HG02973 (cell line): ENCODE results near the gene CWH43.
"Not testable (repeated sequence)": the region's sequence is repeated elsewhere in the genome, so short reads cannot be mapped to it uniquely, and the experiment has no call there.

ENCODE experiments used
- ATAC-seq: cut with Tn5 transposase; IDR thresholded peaks from one replicate; pipeline ENCODE4 v1.9.1; 2021; ENCODE audit warnings: moderate library complexity; ENCODE audit not compliant: unreplicated experiment

Gene CWH43

GRCh38 chr4:48985976-48986653 lies at the start of gene CWH43:
CWH43 (plus strand) TSS chr4:48986275; CDS start chr4:48986430, 155 bp downstream.
- no peak for ATAC-seq

- no peak for ATAC-seq
Measured at GRCh38 chr4:48937033-48937432, 49.0 kb upstream of the CWH43 start.

- no peak for ATAC-seq
Measured at GRCh38 chr4:48938831-48939230, 47.2 kb upstream of the CWH43 start.

- ATAC-seq = no peak
Measured at GRCh38 chr4:48939785-48940184, 46.3 kb upstream of the CWH43 start.

GRCh38 chr4:48943387-48943786 lies 42.7 kb upstream of the CWH43 start:
- ATAC-seq = no peak

GRCh38 chr4:48944252-48944651 lies 41.8 kb upstream of the CWH43 start:
- no peak for ATAC-seq

- ATAC-seq = no peak
Measured at GRCh38 chr4:48944756-48945241, 41.3 kb upstream of the CWH43 start.

GRCh38 chr4:48945981-48946380 lies 40.1 kb upstream of the CWH43 start:
- ATAC-seq = no peak

GRCh38 chr4:48947731-48948130 lies 38.3 kb upstream of the CWH43 start:
- no peak for ATAC-seq

GRCh38 chr4:48949086-48949485 lies 37.0 kb upstream of the CWH43 start:
- ATAC-seq = no peak

GRCh38 chr4:48949518-48950219 lies 36.4 kb upstream of the CWH43 start:
- ATAC-seq = no peak

- ATAC-seq = no peak
Measured at GRCh38 chr4:48954314-48954713, 31.8 kb upstream of the CWH43 start.

GRCh38 chr4:48957366-48957765 lies 28.7 kb upstream of the CWH43 start:
- not testable (repeated sequence) for ATAC-seq

GRCh38 chr4:48958582-48958981 lies 27.5 kb upstream of the CWH43 start:
- ATAC-seq = no peak

- ATAC-seq = no peak
Measured at GRCh38 chr4:48960988-48961635, 25.0 kb upstream of the CWH43 start.

GRCh38 chr4:48962636-48963035 lies 23.4 kb upstream of the CWH43 start:
- no peak for ATAC-seq

- ATAC-seq = peak; percentile 84
Measured at GRCh38 chr4:48963042-48963679, 22.9 kb upstream of the CWH43 start.

GRCh38 chr4:48967101-48967500 lies 19.0 kb upstream of the CWH43 start:
- ATAC-seq = no peak

- no peak for ATAC-seq
Measured at GRCh38 chr4:48967631-48968030, 18.4 kb upstream of the CWH43 start.

GRCh38 chr4:48968814-48969213 lies 17.3 kb upstream of the CWH43 start:
- no peak for ATAC-seq

- no peak for ATAC-seq
Measured at GRCh38 chr4:48970471-48970921, 15.6 kb upstream of the CWH43 start.
